Measurements from ENCODE around the gene BID.

Gene BID

GRCh38 chr22:17728786-17729185 lies 45.5 kb downstream of the BID start:
- TF ChIP-seq SIN3A (IDR thresholded peaks at IDR 0.05; ENCODE audit: borderline replicate concordance, insufficient read depth, low read length) = no peak
- no peak for TF ChIP-seq REST (IDR thresholded peaks at IDR 0.05; ENCODE audit: insufficient read depth in 1 of 2, low read depth in 2 of 2, low read length in 2 of 2)
- no peak for TF ChIP-seq POLR2AphosphoS5 (IDR thresholded peaks at IDR 0.05; ENCODE audit: low read depth, low read length)
- TF ChIP-seq FOXP2 (optimal IDR thresholded peaks at IDR 0.05; ENCODE audit: borderline replicate concordance, extremely low read depth, extremely low read length, insufficient read depth) = no peak
- no peak for TF ChIP-seq TAF1 (IDR thresholded peaks at IDR 0.05; ENCODE audit: borderline replicate concordance, insufficient read depth, low read length)

DNA sequence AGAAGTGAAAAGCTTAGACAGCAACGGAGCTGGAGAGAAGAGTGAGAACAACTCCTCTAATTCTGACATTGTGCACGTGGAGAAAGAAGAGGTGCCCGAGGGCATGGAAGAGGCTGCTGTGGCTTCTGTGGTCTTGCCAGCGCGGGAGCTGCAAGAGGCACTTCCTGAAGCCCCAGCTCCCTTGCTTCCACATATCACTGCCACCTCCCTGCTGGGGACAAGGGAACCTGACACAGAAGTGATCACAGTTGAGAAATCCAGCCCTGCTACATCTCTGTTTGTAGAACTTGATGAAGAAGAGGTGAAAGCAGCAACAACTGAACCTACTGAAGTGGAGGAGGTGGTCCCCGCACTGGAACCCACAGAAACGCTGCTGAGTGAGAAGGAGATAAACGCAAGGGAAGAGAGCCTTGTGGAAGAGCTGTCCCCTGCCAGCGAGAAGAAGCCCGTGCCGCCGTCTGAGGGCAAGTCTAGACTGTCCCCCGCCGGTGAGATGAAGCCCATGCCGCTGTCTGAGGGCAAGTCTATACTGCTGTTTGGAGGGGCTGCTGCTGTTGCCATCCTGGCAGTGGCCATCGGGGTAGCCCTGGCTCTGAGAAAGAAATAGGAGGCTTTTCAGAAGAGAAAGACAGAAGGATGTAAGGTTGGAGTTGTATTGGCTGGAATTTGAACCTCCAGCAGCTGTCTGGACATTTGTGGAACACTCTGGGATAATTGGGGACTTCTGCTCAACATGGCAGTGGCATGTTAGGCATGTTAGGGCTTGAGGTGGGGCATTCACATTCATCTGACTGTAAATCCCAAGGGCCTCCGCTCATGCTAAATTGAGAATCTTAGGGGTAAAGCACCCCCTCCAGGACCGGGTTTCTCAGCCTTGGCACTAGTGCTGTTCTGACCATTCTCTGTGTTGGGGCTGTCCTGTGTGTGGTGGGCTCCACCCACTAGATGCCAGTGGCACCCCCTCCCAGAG lies 47.1 kb downstream of the BID start:
- TF ChIP-seq FOXP2 (optimal IDR thresholded peaks at IDR 0.05; ENCODE audit: borderline replicate concordance, extremely low read depth, extremely low read length, insufficient read depth) (no peak), REST (IDR thresholded peaks at IDR 0.05; ENCODE audit: insufficient read depth in 1 of 2, low read depth in 2 of 2, low read length in 2 of 2) (no peak), POLR2AphosphoS5 (IDR thresholded peaks at IDR 0.05; ENCODE audit: low read depth, low read length) (no peak), SIN3A (IDR thresholded peaks at IDR 0.05; ENCODE audit: borderline replicate concordance, insufficient read depth, low read length) (no peak), TAF1 (IDR thresholded peaks at IDR 0.05; ENCODE audit: borderline replicate concordance, insufficient read depth, low read length) (no peak)

- TF ChIP-seq SIN3A (IDR thresholded peaks at IDR 0.05; ENCODE audit: borderline replicate concordance, insufficient read depth, low read length) (no peak), REST (IDR thresholded peaks at IDR 0.05; ENCODE audit: insufficient read depth in 1 of 2, low read depth in 2 of 2, low read length in 2 of 2) (no peak), FOXP2 (optimal IDR thresholded peaks at IDR 0.05; ENCODE audit: borderline replicate concordance, extremely low read depth, extremely low read length, insufficient read depth) (no peak), POLR2AphosphoS5 (IDR thresholded peaks at IDR 0.05; ENCODE audit: low read depth, low read length) (no peak), TAF1 (IDR thresholded peaks at IDR 0.05; ENCODE audit: borderline replicate concordance, insufficient read depth, low read length) (no peak)
Measured at GRCh38 chr22:17726006-17726927, 48.0 kb downstream of the BID start.

DNA sequence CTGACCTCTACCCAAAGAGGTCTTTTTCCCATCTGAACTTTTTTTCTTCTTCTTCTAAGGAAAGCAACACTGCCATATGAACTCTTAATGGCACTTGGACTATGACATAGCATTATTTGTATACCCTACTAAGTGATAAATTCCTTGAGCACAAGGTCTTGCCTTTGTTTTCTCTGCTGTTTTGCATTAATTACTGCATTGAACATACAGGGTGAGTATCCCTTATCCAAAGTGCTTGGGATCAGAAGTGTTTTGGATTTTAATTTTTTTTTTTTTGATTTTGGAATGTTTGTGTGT lies 48.8 kb downstream of the BID start:
- TF ChIP-seq FOXP2 (optimal IDR thresholded peaks at IDR 0.05; ENCODE audit: borderline replicate concordance, extremely low read depth, extremely low read length, insufficient read depth) (no peak), TAF1 (IDR thresholded peaks at IDR 0.05; ENCODE audit: borderline replicate concordance, insufficient read depth, low read length) (no peak), POLR2AphosphoS5 (IDR thresholded peaks at IDR 0.05; ENCODE audit: low read depth, low read length) (no peak), SIN3A (IDR thresholded peaks at IDR 0.05; ENCODE audit: borderline replicate concordance, insufficient read depth, low read length) (no peak), REST (IDR thresholded peaks at IDR 0.05; ENCODE audit: insufficient read depth in 1 of 2, low read depth in 2 of 2, low read length in 2 of 2) (no peak)
